A549 (cell line): ENCODE results near the gene PCGF2. TPM values are rescaled to one million over a fixed set of nuclear protein-coding genes. Genes with fewer than 3 reads are reported as not detected.

Experiments
- ATAC-seq, 2 experiments: fragments of 200-7000 bp in 1 of 2; fragments of >200 bp in 1 of 2; cut with Nextera tagmentation in 1 of 2; cut with Tn5 transposase in 1 of 2; 3 replicates each; pipeline versions ENCODE4 v1.8.0 to v1.9.1; 2018 to 2020; ENCODE audit warnings: mild to moderate bottlenecking in 1 of 2, moderate library complexity in 1 of 2
- CTCF ChIA-PET: fragments of 300-600 bp; sonication (Branson Sonifier 250); formaldehyde crosslinking; extraction: SDS; loops from one replicate; lab custom pipeline; 2021; ENCODE audit warnings: antibody characterized with exemption, inconsistent platforms; lab: Yijun Ruan, JAX
- POLR2A ChIA-PET: fragments of 350-600 bp; formaldehyde crosslinking; extraction: SDS; loops from one replicate; lab custom pipeline; 2021; ENCODE audit warnings: antibody characterized with exemption, inconsistent platforms; lab: Yijun Ruan, JAX
- DNase-seq, 2 experiments: peaks; one replicate each; pipeline versions ENCODE4 v3.0.0 to v3.0.0-alpha.2; 2011 to 2016; ENCODE audit warnings: low read depth in 1 of 2, low spot score in 1 of 2
- FAIRE-seq: peaks from 2 replicates; lab custom pipeline; 2011; peaks lifted over from hg19 to GRCh38; lab: Jason Lieb, UNC
- H3K27ac ChIP-seq, 2 experiments: fragments of >200 bp; sonication (Bioruptor Twin); formaldehyde crosslinking; 3 replicates each; pipeline ENCODE4 v1.5.1; 2016 to 2017
- H3K4me1 ChIP-seq: fragments of >200 bp; sonication (Bioruptor Twin); formaldehyde crosslinking; 3 replicates; pipeline ENCODE4 v1.6.1; 2016
- H3K4me2 ChIP-seq: fragments of >200 bp; sonication (Bioruptor Twin); formaldehyde crosslinking; 3 replicates; pipeline ENCODE4 v1.6.1; 2016
- H3K4me3 ChIP-seq: fragments of >200 bp; sonication (Bioruptor Twin); formaldehyde crosslinking; 3 replicates; pipeline ENCODE4 v1.5.1; 2016
- H3K9me3 ChIP-seq: fragments of >200 bp; sonication (Bioruptor Twin); formaldehyde crosslinking; 3 replicates; pipeline ENCODE4 v1.6.1; 2016
- BCL3 ChIP-seq: fragments of >200 bp; sonication (Bioruptor Twin); formaldehyde crosslinking; IDR thresholded peaks from 3 replicates; pipeline ENCODE4 v1.6.1; 2016
- CEBPB ChIP-seq, 2 experiments: fragments of >200 bp in 1 of 2; sonication (Bioruptor Twin) in 1 of 2; formaldehyde crosslinking in 1 of 2; IDR thresholded peaks; 2 replicates each; pipeline ENCODE4 v1.6.1; 2012 to 2016
- CTCF ChIP-seq: fragments of >200 bp; sonication (Bioruptor Twin); formaldehyde crosslinking; IDR thresholded peaks from 3 replicates; pipeline ENCODE4 v1.5.1; 2016
- EHF ChIP-seq: fragments of 250-450 bp; sonication (Bioruptor Pico); IDR thresholded peaks from 2 replicates; pipeline ENCODE4 v1.5.0; 2020; ENCODE audit warnings: mild to moderate bottlenecking
- EP300 ChIP-seq, 2 experiments: fragments of >200 bp; sonication (Bioruptor Twin); formaldehyde crosslinking; IDR thresholded peaks; 2 replicates in 1 of 2; 3 replicates in 1 of 2; pipeline ENCODE4 v1.6.1; 2016 to 2017
- FOSL2 ChIP-seq, 2 experiments: fragments of 450-650 bp in 1 of 2; fragments of >200 bp in 1 of 2; sonication (Bioruptor Twin) in 1 of 2; formaldehyde crosslinking; IDR thresholded peaks; 2 replicates each; pipeline versions ENCODE4 v1.5.0 to v1.6.1; 2016 to 2020; ENCODE audit warnings: mild to moderate bottlenecking in 1 of 2, moderate library complexity in 1 of 2
- FOXS1 ChIP-seq: fragments of 250-450 bp; sonication (Bioruptor Pico); IDR thresholded peaks from 2 replicates; pipeline ENCODE4 v1.5.0; 2020; ENCODE audit warnings: mild to moderate bottlenecking, moderate library complexity
- GATA3 ChIP-seq: IDR thresholded peaks from 2 replicates; pipeline ENCODE4 v1.6.1; 2012; ENCODE audit warnings: borderline replicate concordance
- HDAC2 ChIP-seq: fragments of 200-600 bp; sonication (generic); IDR thresholded peaks from 2 replicates; pipeline ENCODE4 v1.6.1; 2016
- HOXA7 ChIP-seq: fragments of 250-450 bp; sonication (Bioruptor Pico); IDR thresholded peaks from 2 replicates; pipeline ENCODE4 v1.5.0; 2020; ENCODE audit warnings: mild to moderate bottlenecking, moderate library complexity
- JUN ChIP-seq, 2 experiments: fragments of >200 bp; sonication (Bioruptor Twin); formaldehyde crosslinking; IDR thresholded peaks; 2 replicates in 1 of 2; 3 replicates in 1 of 2; pipeline ENCODE4 v1.6.1; 2016 to 2017
- JUNB ChIP-seq: fragments of >200 bp; sonication (Bioruptor Twin); formaldehyde crosslinking; IDR thresholded peaks from 2 replicates; pipeline ENCODE4 v1.6.1; 2016
- MAFK ChIP-seq: fragments of 450-650 bp; IDR thresholded peaks from 2 replicates; pipeline ENCODE4 v1.6.1; 2014; ENCODE audit not compliant: partially characterized antibody
- MAX ChIP-seq: IDR thresholded peaks from 2 replicates; pipeline ENCODE4 v1.6.1; 2012
- PBX3 ChIP-seq: IDR thresholded peaks from 2 replicates; pipeline ENCODE4 v1.6.1; 2012
- POLR2AphosphoS2 ChIP-seq: conservative IDR thresholded peaks from 2 replicates; pipeline ENCODE4 v1.6.1; 2012; ENCODE audit warnings: low read length, improper control_type of control experiment, inconsistent platforms
- RAD21 ChIP-seq, 2 experiments: fragments of >200 bp in 1 of 2; sonication (Bioruptor Twin) in 1 of 2; formaldehyde crosslinking in 1 of 2; IDR thresholded peaks in 1 of 2; conservative IDR thresholded peaks in 1 of 2; 2 replicates in 1 of 2; 3 replicates in 1 of 2; pipeline ENCODE4 v1.6.1; 2012 to 2018; ENCODE audit warnings: inconsistent platforms in 1 of 2
- RCOR1 ChIP-seq: fragments of 150-350 bp; IDR thresholded peaks from 2 replicates; pipeline ENCODE4 v1.6.1; 2014; ENCODE audit warnings: antibody characterized with exemption, low read length, low read depth
- SMC3 ChIP-seq: fragments of >200 bp; sonication (Bioruptor Twin); formaldehyde crosslinking; IDR thresholded peaks from 3 replicates; pipeline ENCODE4 v1.6.1; 2018; ENCODE audit warnings: inconsistent platforms
- TFCP2L1 ChIP-seq: fragments of 250-450 bp; sonication (Bioruptor Pico); IDR thresholded peaks from 2 replicates; pipeline ENCODE4 v1.5.0; 2021; ENCODE audit warnings: mild to moderate bottlenecking
- WGBS: methylation state at CpG from one replicate; pipeline ENCODE4 v1.1.6; 2017; ENCODE audit errors: missing lambda C conversion rate; 5-methylcytosine and 5-hydroxymethylcytosine counted together
- polyA plus RNA-seq, 4 experiments: library from polyadenylated mRNA; depleted of rRNA in 3 of 4; stranded (reverse); fragments of >200 nt; fragmentation: RNase III in 1 of 4; extraction: RNeasy Plus Mini Kit Qiagen cat#74134 plus additional on column Dnase treatment in 1 of 4; gene quantifications; 2 replicates in 3 of 4; 3 replicates in 1 of 4; pipeline ENCODE4 v1.2.3, GENCODE V29; 2011 to 2017

The PCGF2 gene
- polyA plus RNA-seq, 2 of the 4 experiments (the other 2 are of a cell fraction) = 19.9 to 43.6 TPM

- TF ChIP-seq RCOR1 (no peak), CEBPB (IDR thresholded peaks at IDR 0.05) (no peak), JUN (IDR thresholded peaks at IDR 0.05) (no peak), JUNB (no peak)
Measured at GRCh38 chr17:38738007-38738662, 10.0 kb downstream of the PCGF2 start (continued).

GRCh38 chr17:38735161-38735997, 12.8 kb downstream of the PCGF2 start:
- peak; percentile 50 to 93 for DNase-seq
- TF ChIP-seq GATA3 = 0 out of 2 replicates have a peak, but pooled peaks have one; percentile 8
- peak; percentile 96 for TF ChIP-seq CTCF
- TF ChIP-seq EHF (CRISPR knock-in tag) = no peak
- no peak for TF ChIP-seq EP300 (IDR thresholded peaks at IDR 0.05)
- no peak for TF ChIP-seq POLR2AphosphoS2
- TF ChIP-seq RAD21 (conservative IDR thresholded peaks at IDR 0.05 in 1 of 2, IDR thresholded peaks at IDR 0.05 in 1 of 2) = peak; percentile 71 to 78
- no peak for TF ChIP-seq HOXA7 (CRISPR knock-in tag)
- peak; percentile 14; the same call in 1 of the 2 replicates for TF ChIP-seq MAX
- no peak for TF ChIP-seq HDAC2
- TF ChIP-seq JUN (IDR thresholded peaks at IDR 0.05) = no peak
- no peak for TF ChIP-seq FOXS1 (CRISPR knock-in tag)
- peak; percentile 78 for TF ChIP-seq SMC3
- no peak for TF ChIP-seq MAFK
- no peak for TF ChIP-seq JUNB
- TF ChIP-seq BCL3 = 0 out of 3 replicates have a peak, but pooled peaks have one; percentile 1
- TF ChIP-seq PBX3 = peak; percentile 80; the same call in 1 of the 2 replicates
- TF ChIP-seq FOSL2 (IDR thresholded peaks at IDR 0.05) = no peak
- 0 out of 2 replicates have a peak, but pooled peaks have one; percentile 3 for TF ChIP-seq FOSL2 (CRISPR knock-in tag; IDR thresholded peaks at IDR 0.05)
- 0 out of 2 replicates have a peak, but pooled peaks have one; percentile 13 for TF ChIP-seq TFCP2L1
- TF ChIP-seq, all 56 proteins: peak for 9
- Histone ChIP-seq H3K9me3 (no peaks in the 10 kb centered on the region), H3K4me2 (no peak overlapping the region), H3K27ac (peak overlapping the region in 1 of 2 experiments; percentile 34; a peak in 1 of 6 replicates), H3K4me1 (peaks cover 35% of the 10 kb centered on the region), H3K4me3 (no peak overlapping the region)
- FAIRE-seq (no peak), ATAC-seq (peak in 1 of 2 experiments; percentile 32; a peak in 3 of 6 replicates)
- WGBS = 51% methylated on average over 22 of the region's 23 CpGs
- POLR2A ChIA-PET = interaction anchor here (0.5 to 1.7 kb wide), 4 partner anchors 15 to 61 kb away, joined by 3 to 7 read pairs (median 4); partner anchors contain the start of gene EPOP
- CTCF ChIA-PET = interaction anchor here (0.5 to 5.7 kb wide), 55 partner anchors 9 to 1111 kb away, joined by 3 to 107 read pairs (median 5); partner anchors contain the start of genes CWC25, EPOP, PCGF2 and PLXDC1
